RWPE1 (cell line): ENCODE measurements around the gene OR2T11.

ENCODE experiments used
- CTCF ChIA-PET: fragments of 350-600 bp; sonication (Branson Sonifier 250); formaldehyde crosslinking; extraction: SDS; loops from one replicate; lab custom pipeline; 2021; lab: Yijun Ruan, JAX
- POLR2A ChIA-PET: fragments of 400-600 bp; formaldehyde crosslinking; extraction: SDS; loops from one replicate; lab custom pipeline; 2020; ENCODE audit warnings: antibody characterized with exemption; ENCODE audit not compliant: low non-redundant PET; lab: Yijun Ruan, JAX
- DNase-seq: peaks from one replicate; pipeline ENCODE4 v3.0.0; 2012; ENCODE audit warnings: low spot score
- H3K27ac ChIP-seq: fragments of 450-650 bp; 2 replicates; pipeline ENCODE4 v1.5.1; 2017
- TF ChIP-seq, protein P1 (sequence below): fragments of 450-650 bp; conservative IDR thresholded peaks from 2 replicates; pipeline ENCODE4 v1.5.1; 2017; ENCODE audit warnings: low read depth, mild to moderate bottlenecking

Gene OR2T11

GRCh38 chr1:248621770-248622169, 13.1 kb downstream of the OR2T11 start:
- H3K27ac ChIP-seq, result no peak overlapping the region
- TF ChIP-seq, protein P1, sequence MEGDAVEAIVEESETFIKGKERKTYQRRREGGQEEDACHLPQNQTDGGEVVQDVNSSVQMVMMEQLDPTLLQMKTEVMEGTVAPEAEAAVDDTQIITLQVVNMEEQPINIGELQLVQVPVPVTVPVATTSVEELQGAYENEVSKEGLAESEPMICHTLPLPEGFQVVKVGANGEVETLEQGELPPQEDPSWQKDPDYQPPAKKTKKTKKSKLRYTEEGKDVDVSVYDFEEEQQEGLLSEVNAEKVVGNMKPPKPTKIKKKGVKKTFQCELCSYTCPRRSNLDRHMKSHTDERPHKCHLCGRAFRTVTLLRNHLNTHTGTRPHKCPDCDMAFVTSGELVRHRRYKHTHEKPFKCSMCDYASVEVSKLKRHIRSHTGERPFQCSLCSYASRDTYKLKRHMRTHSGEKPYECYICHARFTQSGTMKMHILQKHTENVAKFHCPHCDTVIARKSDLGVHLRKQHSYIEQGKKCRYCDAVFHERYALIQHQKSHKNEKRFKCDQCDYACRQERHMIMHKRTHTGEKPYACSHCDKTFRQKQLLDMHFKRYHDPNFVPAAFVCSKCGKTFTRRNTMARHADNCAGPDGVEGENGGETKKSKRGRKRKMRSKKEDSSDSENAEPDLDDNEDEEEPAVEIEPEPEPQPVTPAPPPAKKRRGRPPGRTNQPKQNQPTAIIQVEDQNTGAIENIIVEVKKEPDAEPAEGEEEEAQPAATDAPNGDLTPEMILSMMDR, result no peak
- DNase-seq, result no peak
- CTCF ChIA-PET, result no interaction called here
- POLR2A ChIA-PET, result no interaction called here

DNA sequence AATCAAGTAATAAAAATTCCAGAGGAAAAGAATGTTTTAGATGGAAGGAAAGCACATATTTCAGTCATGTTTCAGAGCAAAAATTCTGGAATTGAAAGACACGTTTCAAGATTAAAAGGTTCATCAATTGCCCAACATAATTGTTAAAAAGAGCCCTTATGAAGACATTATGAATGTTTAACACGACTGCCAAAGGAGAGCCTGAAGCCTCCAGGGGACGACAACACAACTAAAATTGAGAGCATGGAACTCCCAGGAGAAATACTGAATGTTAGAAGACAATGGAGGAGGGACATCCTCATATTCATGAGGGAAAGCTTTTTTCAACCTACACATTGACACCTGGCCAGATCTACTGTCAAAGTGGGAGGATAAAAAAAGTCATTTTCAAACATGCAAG, 16.0 kb downstream of the OR2T11 start:
- H3K27ac ChIP-seq, result no peak overlapping the region
- TF ChIP-seq, protein P1, result peak; percentile 57
- POLR2A ChIA-PET, result no interaction called here
- CTCF ChIA-PET, result interaction anchor here (0.6 to 1.1 kb wide), 2 partner anchors 16 to 182 kb away, joined by 3 read pairs; no protein-coding TSS in a partner anchor
- DNase-seq, result no peak

DNA sequence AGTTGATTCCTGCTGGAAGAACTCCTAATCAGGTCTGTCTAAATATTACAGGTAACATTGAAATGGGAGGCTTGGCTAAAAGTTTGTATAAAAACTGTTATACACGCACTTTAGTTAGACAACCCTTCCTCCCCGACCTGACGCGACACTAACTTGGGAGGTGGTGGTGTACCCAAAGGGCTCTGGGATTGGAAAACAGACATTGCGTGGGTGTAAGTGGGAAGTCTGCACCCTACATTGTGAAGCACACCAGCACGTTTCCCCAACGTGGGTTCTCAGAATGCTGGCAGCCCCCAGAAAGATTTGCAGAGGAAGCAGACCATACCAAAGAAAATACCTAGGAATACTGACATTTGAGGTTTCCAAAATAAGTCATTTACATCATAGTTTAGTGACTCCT, 16.8 kb downstream of the OR2T11 start:
- no peak for DNase-seq
- TF ChIP-seq, protein P1, result no peak
- no peak overlapping the region for H3K27ac ChIP-seq
- ChIA-PET POLR2A (no interaction called here), CTCF (no interaction called here)

DNA sequence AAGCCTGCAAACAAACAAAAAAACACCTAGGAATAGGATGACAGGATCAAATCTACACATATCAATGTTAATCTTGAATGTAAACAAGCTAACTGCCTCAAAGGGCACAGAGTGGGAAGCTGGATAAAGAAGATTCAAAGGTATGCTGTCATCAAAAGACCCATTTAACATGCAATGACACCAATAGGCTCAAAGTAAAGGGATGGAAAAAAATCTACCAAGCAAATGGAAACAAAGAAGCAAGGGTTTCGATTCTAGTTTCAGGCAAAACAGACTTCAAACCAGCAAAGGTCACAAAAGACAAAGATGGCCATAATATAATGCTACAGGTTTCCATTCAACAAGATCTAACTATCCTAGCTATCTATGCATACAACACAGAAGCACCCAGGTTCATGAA, 21.1 kb downstream of the OR2T11 start:
- CTCF ChIA-PET, result interaction anchor here (0.6 to 0.8 kb wide), 2 partner anchors 10 to 174 kb away, joined by 3 to 4 read pairs; no protein-coding TSS in a partner anchor
- POLR2A ChIA-PET, result no interaction called here
- DNase-seq, result no peak
- TF ChIP-seq, protein P1, result no peak
- no peak overlapping the region for H3K27ac ChIP-seq

GRCh38 chr1:248611883-248612414, 22.9 kb downstream of the OR2T11 start:
- TF ChIP-seq, protein P1, result no peak
- no peak for DNase-seq
- POLR2A ChIA-PET, result no interaction called here
- CTCF ChIA-PET, result interaction anchor here (0.6 kb wide), 1 partner anchor 86 kb away, joined by 3 read pairs; no protein-coding TSS in a partner anchor
- no peak overlapping the region for H3K27ac ChIP-seq

GRCh38 chr1:248610301-248610700, 24.6 kb downstream of the OR2T11 start:
- no peak for DNase-seq
- TF ChIP-seq, protein P1, result no peak
- CTCF ChIA-PET, result interaction anchor here (1.9 kb wide), 1 partner anchor 12 kb away, joined by 4 read pairs; no protein-coding TSS in a partner anchor
- no peak overlapping the region for H3K27ac ChIP-seq
- POLR2A ChIA-PET, result no interaction called here
